Skeletal muscle tissue (tissue), 4 donors: Measurements from ENCODE around the gene ANKRD44. TPM values are rescaled to one million over a fixed set of nuclear protein-coding genes. Genes with fewer than 3 reads are reported as not detected.

ENCODE experiments used
- H3K27ac ChIP-seq: one replicate; pipeline ENCODE4 v1.7.0; 2013; ENCODE audit warnings: mild to moderate bottlenecking, low read depth, low read length, inconsistent platforms
- H3K27me3 ChIP-seq, 3 donors: one replicate each; pipeline ENCODE4 v1.7.0; 2013; ENCODE audit warnings: low read length in 3 of 3; ENCODE audit not compliant: control insufficient read depth in 3 of 3, insufficient read depth in 3 of 3
- H3K36me3 ChIP-seq, 3 donors: one replicate each; pipeline ENCODE4 v1.7.0; 2013; ENCODE audit warnings: low read length in 3 of 3; ENCODE audit not compliant: control insufficient read depth in 3 of 3, insufficient read depth in 3 of 3
- H3K4me1 ChIP-seq, 3 donors: one replicate each; pipeline ENCODE4 v1.7.0; 2013; ENCODE audit warnings: low read length in 3 of 3, mild to moderate bottlenecking in 3 of 3; ENCODE audit not compliant: control insufficient read depth in 3 of 3, insufficient read depth in 3 of 3
- H3K4me3 ChIP-seq, 3 donors: one replicate each; pipeline ENCODE4 v1.7.0; 2013; ENCODE audit warnings: low read length in 3 of 3
- H3K9ac ChIP-seq, 3 donors: one replicate each; pipeline ENCODE4 v1.7.0; 2013; ENCODE audit warnings: low read length in 3 of 3, mild to moderate bottlenecking in 3 of 3, moderate library complexity in 2 of 3, low read depth in 1 of 3
- H3K9me3 ChIP-seq, 3 donors: one replicate each; pipeline ENCODE4 v1.7.0; 2013; ENCODE audit warnings: low read length in 3 of 3; ENCODE audit not compliant: control insufficient read depth in 3 of 3
- total RNA-seq: library from RNA; depleted of rRNA; stranded (reverse); fragments of >200 nt; gene quantifications from one replicate; pipeline ENCODE4 v1.2.3, GENCODE V29; 2014
- donor health status: Osteomylitis.

Gene ANKRD44
- total RNA-seq, 1 donor from 2014 or later: 26.6 TPM

DNA sequence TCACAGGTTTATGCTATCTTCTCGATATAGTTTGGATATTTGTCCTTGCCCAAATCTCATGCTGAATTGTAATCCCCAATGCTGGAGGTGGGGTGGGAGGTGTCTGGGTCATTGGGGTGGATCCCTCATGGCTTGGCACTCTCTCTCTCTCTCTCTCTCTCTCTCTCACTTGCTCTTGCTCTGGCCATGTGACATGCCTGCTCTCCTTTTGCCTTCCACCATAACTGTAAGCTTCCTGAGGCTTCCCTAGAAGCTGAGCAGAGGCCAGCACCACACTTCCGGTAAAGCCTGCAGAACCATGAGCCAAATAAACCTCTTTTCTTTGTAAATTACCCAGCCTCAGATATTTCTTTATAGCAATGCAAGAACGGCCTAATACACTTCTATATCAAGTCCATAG, 342.8 kb downstream of the ANKRD44 start:
- no peak overlapping the region for H3K4me3 ChIP-seq
- no peaks in the 10 kb centered on the region for H3K36me3 ChIP-seq
- H3K9ac ChIP-seq: no peak overlapping the region
- H3K27ac ChIP-seq: no peak overlapping the region
- H3K9me3 ChIP-seq: no peaks in the 10 kb centered on the region
- peaks cover 0 to 3% (median 3%) of the 10 kb centered on the region in 3 donors for H3K4me1 ChIP-seq
- no peaks in the 10 kb centered on the region for H3K27me3 ChIP-seq

DNA sequence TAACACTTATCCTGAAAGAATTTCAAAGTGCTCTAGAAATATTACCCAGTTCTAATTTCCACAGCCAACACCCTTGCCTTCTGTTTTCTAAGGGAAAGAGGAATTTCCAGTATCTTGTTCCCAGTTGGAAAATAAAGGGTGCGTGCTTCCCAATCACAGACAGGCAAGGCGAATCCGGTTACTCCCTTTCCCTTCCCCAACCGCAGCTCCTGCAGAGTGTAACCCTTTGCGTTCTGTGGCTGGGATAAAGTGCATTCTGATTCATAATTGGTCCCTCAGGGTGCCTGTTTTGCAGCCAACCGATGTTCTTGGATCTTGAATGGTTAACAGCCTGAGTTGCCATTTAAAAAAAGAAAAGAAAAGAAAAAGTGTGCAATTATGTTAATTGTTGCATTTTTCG, 343.5 kb downstream of the ANKRD44 start:
- Histone ChIP-seq H3K27ac (no peak overlapping the region), H3K9me3 (no peaks in the 10 kb centered on the region), H3K4me1 (peaks cover 0 to 3% (median 3%) of the 10 kb centered on the region in 3 donors), H3K27me3 (no peaks in the 10 kb centered on the region), H3K36me3 (no peaks in the 10 kb centered on the region), H3K9ac (peak overlapping the region; percentile 25 to 41 (median 33)), H3K4me3 (peak overlapping the region; percentile 24 to 69 (median 29))

DNA sequence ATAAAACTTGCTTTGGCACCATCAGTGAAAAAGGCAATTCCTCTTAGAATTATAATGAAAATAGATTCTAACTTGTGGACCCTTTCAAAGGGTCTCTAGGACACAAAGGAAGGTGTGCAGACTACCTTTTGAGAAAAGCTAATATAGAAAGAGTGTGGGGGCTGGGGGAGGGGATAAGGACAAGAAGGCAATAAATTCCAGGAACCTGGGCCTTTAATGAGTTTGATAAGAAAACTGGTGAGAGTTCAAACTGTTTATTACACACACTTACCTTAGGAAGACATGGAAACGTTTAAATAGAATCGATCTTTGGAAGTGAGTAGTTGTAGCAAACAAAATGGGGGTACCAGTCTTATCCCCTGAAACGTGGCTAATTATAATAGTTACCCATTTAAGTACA, 344.5 kb downstream of the ANKRD44 start:
- no peak overlapping the region for H3K4me3 ChIP-seq
- peaks cover 0 to 3% (median 3%) of the 10 kb centered on the region in 3 donors for H3K4me1 ChIP-seq
- H3K9ac ChIP-seq: no peak overlapping the region
- H3K9me3 ChIP-seq: no peaks in the 10 kb centered on the region
- H3K27ac ChIP-seq: no peak overlapping the region
- no peaks in the 10 kb centered on the region for H3K36me3 ChIP-seq
- no peaks in the 10 kb centered on the region for H3K27me3 ChIP-seq

DNA sequence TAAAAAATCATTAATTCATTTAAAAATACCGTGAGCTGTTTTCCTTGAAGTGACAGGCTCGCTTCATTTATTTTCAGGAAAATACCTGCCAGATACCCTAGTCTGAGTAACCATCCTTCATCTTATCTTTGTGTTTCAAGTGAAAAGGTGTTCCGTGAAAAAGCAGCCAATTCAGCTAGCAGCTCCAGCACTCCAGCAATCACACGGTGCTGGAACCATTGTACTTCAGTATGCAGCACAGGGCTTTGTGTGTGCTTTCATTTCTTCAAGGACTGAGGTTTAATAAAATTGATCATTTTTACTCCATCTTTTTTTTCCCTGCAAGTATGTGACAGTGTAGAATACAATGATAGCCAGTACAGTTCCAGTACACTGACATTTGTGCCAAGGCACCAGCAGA, 344.9 kb downstream of the ANKRD44 start:
- Histone ChIP-seq H3K27ac (no peak overlapping the region), H3K9ac (no peak overlapping the region), H3K27me3 (no peaks in the 10 kb centered on the region), H3K9me3 (no peaks in the 10 kb centered on the region), H3K36me3 (no peaks in the 10 kb centered on the region), H3K4me3 (no peak overlapping the region), H3K4me1 (peaks cover 0 to 3% (median 3%) of the 10 kb centered on the region in 3 donors)

DNA sequence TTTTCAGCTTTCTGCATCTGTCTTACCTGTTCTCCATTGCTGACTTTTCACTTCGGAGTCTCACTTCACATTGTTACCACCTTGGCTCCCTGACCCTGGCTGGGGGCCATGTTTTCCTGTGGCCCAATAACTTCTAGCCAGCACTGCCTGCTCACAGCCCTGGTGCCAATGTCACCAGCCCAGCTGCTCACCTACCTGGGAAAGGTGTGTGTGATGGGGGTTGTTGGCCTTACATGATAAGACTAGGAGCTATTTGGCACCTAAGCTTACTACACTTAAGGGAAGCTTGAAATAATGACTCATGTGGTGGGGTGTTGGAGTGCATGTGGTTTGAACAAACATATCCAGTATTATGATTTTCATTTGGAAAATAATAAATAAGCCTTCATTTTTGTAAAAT, 346.6 kb downstream of the ANKRD44 start:
- no peak overlapping the region for H3K4me3 ChIP-seq
- no peak overlapping the region for H3K9ac ChIP-seq
- no peaks in the 10 kb centered on the region for H3K36me3 ChIP-seq
- H3K4me1 ChIP-seq: peaks cover 0 to 3% (median 3%) of the 10 kb centered on the region in 3 donors
- H3K27ac ChIP-seq: no peak overlapping the region
- no peaks in the 10 kb centered on the region for H3K9me3 ChIP-seq
- H3K27me3 ChIP-seq: no peaks in the 10 kb centered on the region

DNA sequence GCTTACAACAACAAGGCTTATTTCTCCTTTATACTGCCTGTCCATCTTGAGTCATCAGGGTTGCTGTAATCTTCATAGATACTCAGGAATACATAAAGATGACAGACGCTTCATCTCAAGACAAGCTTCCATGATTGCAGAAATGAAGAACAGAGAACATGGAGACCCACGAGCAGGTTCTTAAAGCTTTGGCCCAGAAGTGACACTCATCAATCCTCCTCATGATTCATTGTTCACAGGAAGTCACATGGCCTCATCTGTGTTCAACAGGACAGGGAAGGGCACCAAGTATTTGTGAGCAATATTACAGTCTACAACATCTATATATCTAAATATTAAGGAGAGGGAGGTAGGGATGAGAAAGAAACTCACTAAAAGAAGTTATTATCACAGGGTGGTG, 347.5 kb downstream of the ANKRD44 start:
- Histone ChIP-seq H3K4me1 (peaks cover 0 to 3% (median 3%) of the 10 kb centered on the region in 3 donors), H3K27me3 (no peaks in the 10 kb centered on the region), H3K9ac (no peak overlapping the region), H3K36me3 (no peaks in the 10 kb centered on the region), H3K27ac (no peak overlapping the region), H3K9me3 (no peaks in the 10 kb centered on the region), H3K4me3 (no peak overlapping the region)

DNA sequence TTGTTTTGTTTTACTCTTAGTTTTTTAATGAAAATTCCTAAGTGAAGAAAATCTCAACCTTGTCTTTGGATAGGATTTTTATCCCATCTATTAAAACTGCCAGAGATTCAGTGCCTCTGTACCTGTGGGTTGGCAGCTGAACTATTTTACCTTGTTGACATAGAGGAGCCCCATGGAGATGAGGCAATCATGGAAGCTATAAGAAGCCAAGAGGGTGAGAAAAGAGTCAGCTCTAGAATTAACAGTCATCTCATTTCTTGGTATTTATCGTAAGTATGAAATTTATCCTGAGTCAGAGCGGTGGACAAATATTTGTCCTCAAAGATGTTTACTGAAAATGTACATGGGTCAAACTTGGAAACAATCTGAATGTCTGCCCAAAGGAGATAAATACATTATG, 348.3 kb downstream of the ANKRD44 start:
- no peak overlapping the region for H3K27ac ChIP-seq
- no peak overlapping the region for H3K4me3 ChIP-seq
- H3K4me1 ChIP-seq: peaks cover 0 to 3% (median 3%) of the 10 kb centered on the region in 3 donors
- no peaks in the 10 kb centered on the region for H3K36me3 ChIP-seq
- no peak overlapping the region for H3K9ac ChIP-seq
- no peaks in the 10 kb centered on the region for H3K27me3 ChIP-seq
- no peaks in the 10 kb centered on the region for H3K9me3 ChIP-seq

DNA sequence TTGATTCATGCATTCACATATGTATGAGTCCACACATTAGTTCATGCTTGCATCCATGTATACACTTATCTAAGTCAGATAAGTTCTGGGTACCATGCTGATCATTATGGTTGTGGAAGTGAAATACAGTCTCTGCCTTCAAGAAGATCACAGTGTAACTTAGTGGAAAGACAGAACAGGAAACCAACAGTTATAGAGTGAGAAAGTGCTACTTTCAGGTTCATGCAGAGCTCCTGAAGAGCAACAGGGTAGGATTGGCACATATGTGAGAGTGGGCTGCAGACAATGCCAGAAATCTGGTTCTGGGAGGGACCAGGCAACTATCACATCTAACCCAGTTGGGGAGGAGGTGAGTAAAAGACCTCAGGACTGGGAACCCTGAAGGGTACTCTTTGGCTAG, 348.7 kb downstream of the ANKRD44 start:
- H3K9ac ChIP-seq: no peak overlapping the region
- no peak overlapping the region for H3K27ac ChIP-seq
- H3K4me3 ChIP-seq: no peak overlapping the region
- no peaks in the 10 kb centered on the region for H3K36me3 ChIP-seq
- no peaks in the 10 kb centered on the region for H3K27me3 ChIP-seq
- peaks cover 0 to under 1% (median 0%) of the 10 kb centered on the region in 3 donors for H3K4me1 ChIP-seq
- no peaks in the 10 kb centered on the region for H3K9me3 ChIP-seq

DNA sequence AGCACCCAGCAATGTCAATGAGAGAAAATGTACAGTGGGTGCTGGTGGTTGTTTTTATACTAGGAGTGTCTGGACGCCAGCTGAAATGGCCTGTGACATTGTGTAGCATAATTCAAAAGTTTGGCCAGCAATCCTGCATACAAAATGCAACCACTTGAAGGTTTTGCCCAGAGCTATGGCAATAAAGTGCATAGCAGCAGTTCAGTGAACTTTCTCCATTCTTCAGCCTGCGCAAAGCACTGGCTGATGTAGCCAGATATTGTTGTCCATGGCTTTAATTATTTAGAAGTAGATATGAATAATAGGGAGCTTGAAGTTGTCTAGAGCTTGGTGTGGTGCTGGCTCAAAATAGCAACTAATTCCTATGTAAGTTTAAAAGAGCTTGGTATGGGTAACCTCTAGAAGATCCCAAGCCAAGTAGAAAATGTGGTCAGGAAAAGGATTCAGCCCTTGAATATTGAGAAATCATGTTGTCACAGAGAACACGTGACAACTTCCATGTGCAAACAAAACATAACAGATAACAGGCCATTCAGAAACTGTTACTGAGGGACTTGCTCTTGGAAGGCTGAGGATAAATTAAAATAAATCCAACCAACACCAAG, 350.7 kb downstream of the ANKRD44 start:
- H3K27me3 ChIP-seq: no peaks in the 10 kb centered on the region
- no peaks in the 10 kb centered on the region for H3K36me3 ChIP-seq
- H3K4me3 ChIP-seq: no peak overlapping the region
- no peaks in the 10 kb centered on the region for H3K9me3 ChIP-seq
- H3K4me1 ChIP-seq: no peaks in the 10 kb centered on the region
- H3K9ac ChIP-seq: no peak overlapping the region
- no peak overlapping the region for H3K27ac ChIP-seq

DNA sequence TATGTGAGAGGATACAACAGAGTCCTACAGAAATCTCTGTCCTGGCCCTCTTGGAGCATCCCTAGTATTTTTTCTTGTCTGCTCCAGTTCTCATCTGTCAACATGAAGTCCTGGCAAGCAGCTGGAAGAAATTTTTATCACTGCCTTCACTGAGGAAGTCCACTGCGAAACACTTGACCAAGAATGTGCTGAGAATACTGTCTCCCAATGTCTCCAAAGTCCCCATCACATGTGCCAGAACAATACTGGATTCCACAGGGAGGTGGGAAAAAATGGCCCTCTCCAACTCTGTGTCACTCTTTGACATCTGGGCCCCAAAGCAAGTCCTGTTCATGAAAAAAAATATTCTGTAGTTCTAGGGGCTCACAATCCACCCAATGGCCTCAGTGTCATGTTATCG, 351.3 kb downstream of the ANKRD44 start:
- no peaks in the 10 kb centered on the region for H3K9me3 ChIP-seq

More for the DNA sequence above, 351.3 kb downstream of the ANKRD44 start:
- Histone ChIP-seq H3K27me3 (no peaks in the 10 kb centered on the region), H3K36me3 (no peaks in the 10 kb centered on the region), H3K27ac (no peak overlapping the region), H3K4me3 (no peak overlapping the region), H3K9ac (no peak overlapping the region), H3K4me1 (no peaks in the 10 kb centered on the region)
